Breast epithelium (tissue), 4 donors: Measurements from ENCODE around the gene GLI1. TPM values are rescaled to one million over a fixed set of nuclear protein-coding genes. Genes with fewer than 3 reads are reported as not detected.
"Not testable (repeated sequence)": the region's sequence is repeated elsewhere in the genome, so short reads cannot be mapped to it uniquely, and the experiment has no call there.

Source experiments
- DNase-seq, 2 donors: peaks; one replicate each; pipeline ENCODE4 v3.0.0-alpha.2; 2019; ENCODE audit warnings: low spot score in 2 of 2
- H3K27ac ChIP-seq, 2 donors: fragments of 200-600 bp; sonication (generic) in 1 of 2; one replicate each; pipeline ENCODE4 v1.5.1; 2016 to 2019; ENCODE audit warnings: mild to moderate bottlenecking in 1 of 2
- H3K27me3 ChIP-seq, 2 donors: fragments of 200-600 bp; sonication (generic) in 1 of 2; one replicate each; pipeline versions ENCODE4 v1.5.1 to v1.6.0; 2017 to 2019; ENCODE audit warnings: control low read depth in 1 of 2, mild to moderate bottlenecking in 1 of 2
- H3K36me3 ChIP-seq: fragments of 200-600 bp; one replicate; pipeline ENCODE4 v1.5.1; 2019
- H3K4me1 ChIP-seq, 2 donors: fragments of 200-600 bp; sonication (generic); one replicate each; pipeline ENCODE4 v1.5.1; 2016 to 2019; ENCODE audit warnings: control low read depth in 1 of 2
- H3K4me3 ChIP-seq, 3 donors: fragments of 200-600 bp; sonication (generic); 1 replicate in 2 of 3; 2 replicates in 1 of 3; pipeline ENCODE4 v1.5.1; 2016 to 2019; ENCODE audit warnings: mild to moderate bottlenecking in 3 of 3, moderate library complexity in 2 of 3
- H3K9me3 ChIP-seq, 2 donors: fragments of 200-600 bp; sonication (generic) in 1 of 2; one replicate each; pipeline ENCODE4 v1.5.1; 2016 to 2019; ENCODE audit warnings: control low read depth in 1 of 2
- CTCF ChIP-seq, 3 donors: fragments of 450-650 bp; IDR thresholded peaks; one replicate each; pipeline ENCODE4 v1.5.1; 2016 to 2017; ENCODE audit warnings: antibody characterized with exemption in 3 of 3, mild to moderate bottlenecking in 3 of 3, moderate library complexity in 3 of 3
- POLR2A ChIP-seq: fragments of 450-650 bp; IDR thresholded peaks from one replicate; pipeline ENCODE4 v1.6.1; 2016; ENCODE audit warnings: antibody characterized with exemption, mild to moderate bottlenecking, moderate library complexity
- POLR2AphosphoS5 ChIP-seq, 3 donors: sonication (generic); formaldehyde crosslinking; IDR thresholded peaks; one replicate each; pipeline ENCODE4 v1.6.1; 2017; ENCODE audit warnings: antibody characterized with exemption in 3 of 3
- intact Hi-C: fragments of 100-400 bp; cut with DNase I; formaldehyde crosslinking; loops from one replicate; pipeline ENCODE4 v1.15.1; 2023; ENCODE audit warnings: low total_unique reads
- total RNA-seq, 3 donors: library from RNA; depleted of rRNA; stranded (reverse); fragments of >200 nt; gene quantifications; one replicate each; pipeline ENCODE4 v1.1.0, GENCODE V29; 2016

The GLI1 gene
- total RNA-seq, 3 donors from 2014 or later: 0.66 to 2.1 (median 1.2) TPM

GRCh38 chr12:57498132-57498502, 38.5 kb downstream of the GLI1 start:
- H3K27ac ChIP-seq: no peak overlapping the region
- no peaks in the 10 kb centered on the region for H3K9me3 ChIP-seq
- DNase-seq: no peak
- intact Hi-C loops: no loop called here
- no peaks in the 10 kb centered on the region for H3K36me3 ChIP-seq
- TF ChIP-seq POLR2A (no peak), CTCF (IDR thresholded peaks at IDR 0.05) (no peak), POLR2AphosphoS5 (IDR thresholded peaks at IDR 0.05) (no peak)
- no peaks in the 10 kb centered on the region for H3K27me3 ChIP-seq
- H3K4me3 ChIP-seq: no peak overlapping the region
- H3K4me1 ChIP-seq: no peaks in the 10 kb centered on the region

GRCh38 chr12:57498571-57498970, 39.0 kb downstream of the GLI1 start:
- DNase-seq: no peak
- Histone ChIP-seq H3K4me1 (no peaks in the 10 kb centered on the region), H3K4me3 (no peak overlapping the region), H3K27me3 (no peaks in the 10 kb centered on the region), H3K27ac (no peak overlapping the region), H3K9me3 (no peaks in the 10 kb centered on the region), H3K36me3 (no peaks in the 10 kb centered on the region)
- intact Hi-C loops: no loop called here
- no peak for TF ChIP-seq POLR2A
- no peak for TF ChIP-seq CTCF (IDR thresholded peaks at IDR 0.05)
- no peak for TF ChIP-seq POLR2AphosphoS5 (IDR thresholded peaks at IDR 0.05)

GRCh38 chr12:57500213-57500612, 40.6 kb downstream of the GLI1 start:
- intact Hi-C loops: no loop called here
- DNase-seq: no peak
- H3K36me3 ChIP-seq: no peaks in the 10 kb centered on the region
- no peaks in the 10 kb centered on the region for H3K27me3 ChIP-seq
- H3K4me3 ChIP-seq: no peak overlapping the region
- H3K9me3 ChIP-seq: no peaks in the 10 kb centered on the region
- no peaks in the 10 kb centered on the region for H3K4me1 ChIP-seq
- no peak for TF ChIP-seq CTCF (IDR thresholded peaks at IDR 0.05)
- no peak for TF ChIP-seq POLR2A
- TF ChIP-seq POLR2AphosphoS5 (IDR thresholded peaks at IDR 0.05): no peak
- H3K27ac ChIP-seq: no peak overlapping the region

DNA sequence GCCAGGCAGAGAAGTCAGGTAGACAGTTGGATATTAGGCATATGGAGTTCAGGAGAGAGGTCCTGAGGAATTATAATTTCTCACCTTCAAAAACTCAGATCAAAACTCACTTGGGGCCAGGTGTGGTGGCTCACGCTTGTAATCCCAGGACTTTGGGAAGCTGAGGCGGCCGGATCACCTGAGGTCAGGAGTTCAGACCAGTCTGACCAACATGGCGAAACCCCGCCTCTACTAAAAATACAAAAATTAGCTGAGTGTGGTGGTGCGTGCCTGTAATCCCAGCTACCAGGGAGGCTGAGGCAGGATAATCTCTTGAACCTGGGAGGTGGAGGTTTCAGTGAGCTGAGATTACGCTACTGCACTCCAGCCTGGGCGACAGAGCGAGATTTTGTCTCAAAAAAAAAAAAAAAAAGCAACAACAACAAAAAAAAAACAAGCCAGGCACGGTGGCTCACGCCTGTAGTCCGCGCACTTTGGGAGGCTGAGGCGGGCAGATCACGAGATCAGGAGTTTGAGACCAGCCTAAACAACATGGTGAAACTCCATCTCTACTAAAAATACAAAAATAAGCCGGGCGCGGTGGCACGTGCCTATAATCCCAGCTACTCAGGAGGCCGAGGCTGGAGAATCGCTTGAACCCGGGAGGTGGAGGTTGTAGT, 42.9 kb downstream of the GLI1 start:
- H3K9me3 ChIP-seq, DNase-seq, H3K4me3 ChIP-seq, H3K36me3 ChIP-seq, H3K4me1 ChIP-seq, intact Hi-C loops, H3K27me3 ChIP-seq, H3K27ac ChIP-seq: not testable (repeated sequence)

DNA sequence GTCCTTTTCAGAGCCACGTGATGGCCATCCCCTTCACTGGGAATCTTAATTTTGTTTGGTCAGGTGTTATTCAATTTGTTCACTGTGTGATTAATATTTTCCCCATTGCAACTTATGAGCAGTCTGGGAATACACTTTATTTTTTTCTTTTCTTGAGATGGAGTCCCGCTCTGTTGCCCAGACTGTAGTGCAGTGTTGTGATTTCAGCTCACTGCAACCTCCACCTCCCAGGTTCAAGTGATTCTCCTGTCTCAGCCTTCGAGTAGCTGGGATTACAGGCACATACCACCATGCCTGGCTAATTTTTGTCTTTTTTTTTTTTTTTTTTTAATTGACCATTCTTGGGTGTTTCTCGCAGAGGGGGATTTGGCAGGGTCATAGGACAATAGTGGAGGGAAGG, 47.0 kb downstream of the GLI1 start:
- H3K4me1 ChIP-seq, H3K9me3 ChIP-seq, H3K27ac ChIP-seq, H3K36me3 ChIP-seq, H3K27me3 ChIP-seq, DNase-seq, H3K4me3 ChIP-seq, intact Hi-C loops: not testable (repeated sequence)

GRCh38 chr12:57507796-57508195, 48.2 kb downstream of the GLI1 start:
- DNase-seq, H3K36me3 ChIP-seq, H3K27ac ChIP-seq: not testable (repeated sequence)

DNA sequence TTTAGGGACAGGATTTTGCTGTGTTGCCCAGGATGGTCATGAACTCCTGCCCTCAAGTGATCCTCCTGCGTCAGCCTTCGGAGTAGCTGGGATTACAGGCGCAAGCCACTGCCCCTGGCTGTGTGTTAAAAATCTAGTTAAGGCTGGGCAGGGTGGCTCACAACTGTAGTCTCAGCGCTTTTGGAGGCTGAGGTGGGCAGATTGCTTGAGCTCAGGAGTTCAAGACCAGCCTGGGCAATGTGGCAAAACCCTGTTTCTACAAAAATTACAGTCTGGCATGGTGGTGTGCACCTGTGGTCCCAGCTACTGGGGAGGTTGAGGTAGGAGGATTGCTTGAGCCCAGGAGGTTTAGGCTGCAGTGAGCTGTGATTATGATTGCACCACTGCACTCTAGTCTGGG, 51.6 kb downstream of the GLI1 start:
- intact Hi-C loops: no loop called here
- H3K4me1 ChIP-seq: no peaks in the 10 kb centered on the region
- H3K4me3 ChIP-seq: no peak overlapping the region
- H3K36me3 ChIP-seq: peaks cover 6% of the 10 kb centered on the region
- no peaks in the 10 kb centered on the region for H3K9me3 ChIP-seq
- no peak overlapping the region for H3K27ac ChIP-seq
- no peak for DNase-seq
- H3K27me3 ChIP-seq: no peaks in the 10 kb centered on the region
- TF ChIP-seq CTCF (IDR thresholded peaks at IDR 0.05) (no peak), POLR2AphosphoS5 (IDR thresholded peaks at IDR 0.05) (no peak), POLR2A (no peak)

More at GRCh38 chr12:57507796-57508195, 48.2 kb downstream of the GLI1 start:
- intact Hi-C loops, H3K27me3 ChIP-seq, H3K9me3 ChIP-seq, H3K4me3 ChIP-seq, H3K4me1 ChIP-seq: not testable (repeated sequence)
